ENCODE measurements around the gene TTC7B.

- TF ChIP-seq POLR2A (IDR thresholded peaks at IDR 0.05) (no peak), CTCF (IDR thresholded peaks at IDR 0.05) (no peak)
Measured at GRCh38 chr14:90743425-90743824, 72.8 kb downstream of the TTC7B start.

All from Peyer's patch (tissue), 4 donors.